Activated T-cell treated with anti-CD3 and anti-CD28 coated beads, Interleukin-2, amount 50 U/mL, for 48 hours (primary cell): ENCODE results near the gene ZDHHC9.

ENCODE experiments used
- DNase-seq, 2 experiments: peaks; one replicate each; pipeline ENCODE4 v3.0.0-alpha.2; 2020

ZDHHC9 gene

GRCh38 chrX:129760155-129760554 is 83.5 kb downstream of the ZDHHC9 start:
- DNase-seq, result no peak

- peak; percentile 67 to 73 for DNase-seq
Observed at GRCh38 chrX:129759576-129760061, 84.1 kb downstream of the ZDHHC9 start.

GRCh38 chrX:129755779-129756650 is 87.7 kb downstream of the ZDHHC9 start:
- peak in 1 of 2 experiments; percentile 49 for DNase-seq

- DNase-seq, result no peak
Observed at GRCh38 chrX:129754056-129755024, 89.3 kb downstream of the ZDHHC9 start.
